ENCODE results near the gene AIMP1. TPM values are rescaled to one million over a fixed set of nuclear protein-coding genes. Genes with fewer than 3 reads are reported as not detected.

The AIMP1 gene
- total RNA-seq, 3 donors from 2014 or later: 25.3 to 34.4 (median 28.2) TPM

DNA sequence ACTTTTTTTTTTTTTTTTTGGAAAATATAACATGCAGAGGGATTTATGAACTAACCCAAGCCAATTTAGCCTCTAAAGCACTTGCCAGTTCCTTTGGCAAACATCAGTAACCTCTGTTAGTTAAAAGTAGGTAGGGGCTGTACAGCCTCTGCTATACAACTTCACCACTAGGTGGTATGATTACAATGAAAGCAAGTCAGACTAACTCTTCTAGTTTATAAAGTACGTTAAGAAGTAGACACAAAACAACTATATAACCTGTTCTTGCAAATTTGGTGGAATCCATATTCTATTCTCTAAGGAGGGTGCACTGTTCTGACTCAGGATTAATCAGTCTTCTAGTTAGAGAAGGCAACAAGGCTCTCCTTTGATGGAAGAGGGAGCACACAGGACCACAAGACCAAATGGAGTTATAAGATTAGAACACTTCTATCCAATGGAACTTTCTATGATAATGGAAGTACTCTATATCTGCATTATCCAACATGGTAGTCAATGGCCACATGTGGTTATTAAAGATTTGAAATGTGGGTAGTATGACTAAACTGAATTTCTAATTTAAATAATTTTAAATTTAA lies 12.8 kb downstream of the AIMP1 start:
- Histone ChIP-seq H3K4me3 (no peak overlapping the region), H3K4me1 (no peaks in the 10 kb centered on the region), H3K9me3 (no peaks in the 10 kb centered on the region), H3K27me3 (no peaks in the 10 kb centered on the region), H3K27ac (no peak overlapping the region), H3K36me3 (peaks cover 7% of the 10 kb centered on the region)
- DNase-seq (ENCODE audit: low spot score in 2 of 2): no peak
- TF ChIP-seq POLR2A (IDR thresholded peaks at IDR 0.05): no peak
- TF ChIP-seq, protein P1, sequence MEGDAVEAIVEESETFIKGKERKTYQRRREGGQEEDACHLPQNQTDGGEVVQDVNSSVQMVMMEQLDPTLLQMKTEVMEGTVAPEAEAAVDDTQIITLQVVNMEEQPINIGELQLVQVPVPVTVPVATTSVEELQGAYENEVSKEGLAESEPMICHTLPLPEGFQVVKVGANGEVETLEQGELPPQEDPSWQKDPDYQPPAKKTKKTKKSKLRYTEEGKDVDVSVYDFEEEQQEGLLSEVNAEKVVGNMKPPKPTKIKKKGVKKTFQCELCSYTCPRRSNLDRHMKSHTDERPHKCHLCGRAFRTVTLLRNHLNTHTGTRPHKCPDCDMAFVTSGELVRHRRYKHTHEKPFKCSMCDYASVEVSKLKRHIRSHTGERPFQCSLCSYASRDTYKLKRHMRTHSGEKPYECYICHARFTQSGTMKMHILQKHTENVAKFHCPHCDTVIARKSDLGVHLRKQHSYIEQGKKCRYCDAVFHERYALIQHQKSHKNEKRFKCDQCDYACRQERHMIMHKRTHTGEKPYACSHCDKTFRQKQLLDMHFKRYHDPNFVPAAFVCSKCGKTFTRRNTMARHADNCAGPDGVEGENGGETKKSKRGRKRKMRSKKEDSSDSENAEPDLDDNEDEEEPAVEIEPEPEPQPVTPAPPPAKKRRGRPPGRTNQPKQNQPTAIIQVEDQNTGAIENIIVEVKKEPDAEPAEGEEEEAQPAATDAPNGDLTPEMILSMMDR (IDR thresholded peaks at IDR 0.05): peak in 2 of 3 donors; percentile 18 to 19
- intact Hi-C loops (cut with DNase I; ENCODE audit: low total_unique reads): no loop called here

DNA sequence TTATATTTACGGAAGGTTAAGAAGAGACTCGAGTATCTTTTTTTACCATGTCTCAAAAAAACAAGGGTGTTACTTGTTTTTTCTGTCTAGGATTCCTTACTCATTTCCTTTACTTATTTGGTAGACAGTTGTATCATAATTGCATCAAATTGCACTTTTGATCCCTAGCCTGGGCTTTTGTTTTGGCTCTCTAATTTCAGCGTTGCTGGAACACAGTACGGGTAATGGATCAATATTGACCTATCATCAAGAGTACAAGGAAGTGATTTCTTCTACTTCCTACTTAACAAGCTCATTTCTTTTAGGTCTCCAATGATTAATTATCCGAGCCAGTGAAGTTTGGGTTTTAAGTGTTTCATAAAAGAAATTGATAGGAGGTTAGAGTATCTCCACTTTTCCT lies 16.8 kb downstream of the AIMP1 start:
- Histone ChIP-seq H3K4me1 (no peaks in the 10 kb centered on the region), H3K27me3 (no peaks in the 10 kb centered on the region), H3K27ac (no peak overlapping the region), H3K4me3 (no peak overlapping the region), H3K9me3 (no peaks in the 10 kb centered on the region), H3K36me3 (peaks cover 10% of the 10 kb centered on the region)
- DNase-seq (ENCODE audit: low spot score in 2 of 2): no peak
- intact Hi-C loops (cut with DNase I; ENCODE audit: low total_unique reads): no loop called here
- TF ChIP-seq POLR2AphosphoS5 (IDR thresholded peaks at IDR 0.05): no peak
- TF ChIP-seq, protein P1 (IDR thresholded peaks at IDR 0.05): no peak
- TF ChIP-seq POLR2A (IDR thresholded peaks at IDR 0.05): no peak

- TF ChIP-seq, protein P1 (IDR thresholded peaks at IDR 0.05): no peak
- TF ChIP-seq POLR2A (IDR thresholded peaks at IDR 0.05) (no peak), POLR2AphosphoS5 (IDR thresholded peaks at IDR 0.05) (no peak)
- Histone ChIP-seq H3K27ac (no peak overlapping the region), H3K27me3 (no peaks in the 10 kb centered on the region), H3K36me3 (peaks cover 11% of the 10 kb centered on the region), H3K4me1 (no peaks in the 10 kb centered on the region), H3K9me3 (no peaks in the 10 kb centered on the region), H3K4me3 (no peak overlapping the region)
- no peak for DNase-seq (ENCODE audit: low spot score in 2 of 2)
- intact Hi-C loops (cut with DNase I; ENCODE audit: low total_unique reads): no loop called here
Measured at GRCh38 chr4:106334741-106335470, 18.6 kb downstream of the AIMP1 start.

- no peak for TF ChIP-seq POLR2A (IDR thresholded peaks at IDR 0.05)
- TF ChIP-seq POLR2AphosphoS5 (IDR thresholded peaks at IDR 0.05): no peak
- TF ChIP-seq, protein P1 (IDR thresholded peaks at IDR 0.05): no peak
- Histone ChIP-seq H3K36me3 (peaks cover 11% of the 10 kb centered on the region), H3K4me1 (no peaks in the 10 kb centered on the region), H3K27me3 (no peaks in the 10 kb centered on the region), H3K9me3 (peaks cover 0 to 5% of the 10 kb centered on the region in 2 donors), H3K27ac (no peak overlapping the region), H3K4me3 (no peak overlapping the region)
- intact Hi-C loops (cut with DNase I; ENCODE audit: low total_unique reads): no loop called here
- no peak for DNase-seq (ENCODE audit: low spot score in 2 of 2)
Measured at GRCh38 chr4:106336618-106337017, 20.3 kb downstream of the AIMP1 start.

DNA sequence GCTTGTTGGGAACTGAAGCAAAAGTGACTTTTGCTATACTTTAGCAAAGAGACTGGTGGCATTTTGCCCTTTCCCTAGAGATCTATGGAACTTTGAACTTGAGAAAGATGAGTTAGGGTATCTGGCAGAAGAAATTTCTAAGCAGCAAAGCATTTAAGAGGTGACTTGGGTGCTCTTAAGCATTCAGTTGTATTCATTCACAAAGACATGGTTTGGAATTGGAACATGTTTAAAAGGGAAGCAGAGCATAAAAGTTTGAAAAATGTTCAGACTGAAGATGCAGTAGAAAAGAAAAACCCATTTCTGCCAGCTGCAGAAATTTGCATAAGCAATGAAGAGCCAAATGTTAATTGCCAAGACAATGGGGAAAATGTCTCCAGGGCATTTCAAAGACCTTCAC lies 21.6 kb downstream of the AIMP1 start:
- H3K36me3 ChIP-seq: peaks cover 11% of the 10 kb centered on the region
- no peak overlapping the region for H3K4me3 ChIP-seq
- H3K27me3 ChIP-seq: no peaks in the 10 kb centered on the region
- intact Hi-C loops (cut with DNase I; ENCODE audit: low total_unique reads): no loop called here
- TF ChIP-seq, protein P1 (IDR thresholded peaks at IDR 0.05): no peak
- TF ChIP-seq POLR2AphosphoS5 (IDR thresholded peaks at IDR 0.05): no peak
- TF ChIP-seq POLR2A (IDR thresholded peaks at IDR 0.05): no peak
- no peaks in the 10 kb centered on the region for H3K4me1 ChIP-seq
- H3K9me3 ChIP-seq: peaks cover 0 to 5% of the 10 kb centered on the region in 2 donors
- H3K27ac ChIP-seq: no peak overlapping the region
- DNase-seq (ENCODE audit: low spot score in 2 of 2): no peak
